Measurements from ENCODE around the gene TFF3.

The TFF3 gene

GRCh38 chr21:42346866-42347600 lies 31.8 kb upstream of the TFF3 start:
- DNase-seq: no peak

GRCh38 chr21:42346441-42346840 lies 31.2 kb upstream of the TFF3 start:
- no peak for DNase-seq

GRCh38 chr21:42344631-42345030 lies 29.4 kb upstream of the TFF3 start:
- DNase-seq: no peak

DNA sequence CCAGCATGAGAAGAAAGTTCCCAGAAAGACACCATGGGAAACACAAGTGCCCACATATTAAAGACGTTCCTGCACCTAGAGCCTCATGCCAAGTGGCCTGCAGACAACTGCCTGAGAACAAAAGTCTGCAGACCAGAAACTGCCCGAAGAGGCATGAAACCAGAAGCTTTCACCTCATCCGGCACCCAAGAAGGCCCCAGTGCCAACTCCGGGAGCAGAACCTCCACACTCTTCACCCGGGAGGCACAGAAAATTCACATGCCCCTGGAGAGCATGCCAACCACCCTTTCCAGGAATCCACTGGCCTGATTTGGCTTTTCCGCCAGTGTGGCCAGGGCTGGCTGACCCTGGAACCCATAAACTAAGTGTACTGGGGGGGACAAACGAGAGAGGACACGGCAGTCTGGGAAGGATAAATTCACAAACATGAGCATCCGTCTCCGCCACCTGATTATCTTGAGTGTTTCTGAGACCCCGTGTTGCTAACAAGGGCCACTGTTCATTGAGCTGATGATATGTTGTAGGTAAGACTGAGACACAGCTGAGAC lies 28.8 kb upstream of the TFF3 start:
- no peak for DNase-seq

GRCh38 chr21:42343556-42343955 lies 28.3 kb upstream of the TFF3 start:
- no peak for DNase-seq

DNA sequence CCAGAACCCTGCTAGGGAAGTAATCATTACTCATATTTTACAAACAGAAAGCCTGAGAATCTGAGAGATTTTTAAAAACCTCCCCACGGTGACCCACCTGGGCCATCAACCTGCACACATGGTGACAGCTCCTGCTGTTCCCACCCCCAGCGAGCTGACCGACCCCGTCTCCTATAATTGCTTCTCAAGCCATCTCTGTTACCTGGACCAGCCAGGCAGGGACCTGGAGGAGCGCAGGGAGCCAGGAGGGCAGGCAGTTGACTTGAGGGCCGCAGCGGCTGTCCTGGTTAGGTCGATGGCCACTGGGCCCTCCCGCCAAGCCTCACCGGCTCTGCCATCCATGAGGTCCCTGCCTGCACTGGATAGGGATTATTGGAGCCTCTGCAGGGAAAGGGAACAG lies 27.9 kb upstream of the TFF3 start:
- no peak for DNase-seq

- DNase-seq: no peak
Measured at GRCh38 chr21:42341776-42342542, 26.8 kb upstream of the TFF3 start.

DNA sequence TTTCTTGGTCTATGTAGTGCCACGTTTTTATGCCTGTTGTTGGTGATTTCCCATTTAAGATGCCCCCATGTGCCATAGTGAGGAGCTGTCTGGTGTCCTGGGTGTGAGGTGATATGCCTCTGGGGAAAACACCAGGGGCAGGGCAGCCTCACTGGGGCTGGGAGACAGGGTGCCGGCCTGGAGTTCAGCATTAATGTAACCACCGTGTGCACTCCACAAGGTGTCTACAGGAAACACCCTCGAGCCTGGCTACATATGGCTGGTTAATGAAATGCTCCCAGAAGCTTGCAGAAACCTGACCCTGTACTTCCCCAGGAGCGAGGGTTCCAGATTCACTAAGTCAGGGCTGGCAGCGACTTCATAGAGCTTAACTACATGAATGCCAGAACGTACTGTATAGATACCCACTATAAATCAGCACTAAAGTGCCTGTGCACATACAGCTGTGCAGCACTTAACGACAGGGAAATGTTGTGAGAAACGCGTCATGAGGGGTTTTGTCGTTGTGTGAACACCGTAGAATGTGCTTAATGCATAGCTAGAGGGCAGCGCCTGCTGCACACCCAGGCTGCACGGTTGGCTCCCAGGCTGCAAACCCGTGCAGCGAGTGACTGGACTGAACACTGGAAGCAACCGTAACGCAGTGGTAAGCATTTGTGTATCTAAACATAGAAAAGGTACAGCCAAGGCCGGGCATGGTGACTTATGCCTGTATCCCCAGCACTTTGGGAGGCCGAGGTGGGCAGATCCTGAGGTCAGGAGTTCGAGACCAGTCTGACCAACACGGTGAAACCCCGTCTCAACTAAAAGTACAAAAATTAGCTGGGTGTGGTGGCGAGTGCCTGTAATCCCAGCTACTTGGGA lies 25.2 kb upstream of the TFF3 start:
- DNase-seq: no peak

GRCh38 chr21:42338729-42339715 lies 23.8 kb upstream of the TFF3 start:
- DNase-seq: no peak

DNA sequence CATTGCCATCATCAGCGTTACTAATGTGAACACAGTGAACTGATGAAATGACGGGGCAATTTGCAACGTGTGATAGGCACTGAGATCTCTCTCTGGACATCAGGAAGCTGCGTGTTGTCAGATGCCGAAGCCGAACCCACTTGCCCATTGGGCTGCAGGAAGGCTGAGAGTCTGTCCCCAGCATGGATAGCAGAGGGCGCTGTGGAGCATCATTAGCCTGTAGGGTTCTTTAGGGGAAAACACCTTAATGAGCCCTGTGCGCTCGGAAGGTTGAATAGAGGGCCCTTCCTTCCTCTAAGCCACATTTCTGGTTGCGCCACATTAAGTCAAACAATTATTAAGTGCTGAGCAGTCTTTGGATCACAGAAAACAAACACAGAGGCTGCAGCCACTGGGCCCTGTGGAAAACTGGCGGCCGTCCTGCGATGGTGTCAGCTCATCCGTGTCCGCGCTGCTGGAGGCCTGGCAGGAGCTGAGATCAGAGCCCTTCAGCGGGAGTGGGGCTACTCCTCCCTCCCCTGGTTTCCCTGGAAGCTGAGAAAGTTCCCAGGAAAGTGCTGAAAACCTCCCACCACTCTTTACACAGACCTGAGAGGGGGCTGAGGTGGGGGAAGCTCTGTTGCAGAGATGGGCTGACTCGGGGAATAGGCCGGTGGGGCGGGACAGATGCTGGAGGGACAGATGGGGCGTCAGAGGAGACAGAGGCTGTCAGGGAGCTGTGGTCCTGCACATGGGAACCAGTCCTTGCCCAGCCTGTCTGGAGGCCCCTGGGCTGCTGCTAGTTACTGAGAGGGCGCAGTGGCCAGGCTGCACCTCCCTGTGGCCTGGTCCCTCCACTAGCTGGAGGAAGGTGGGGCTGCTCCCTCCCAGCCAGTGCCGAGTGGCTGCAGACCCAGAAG lies 22.9 kb upstream of the TFF3 start:
- no peak for DNase-seq

- DNase-seq: no peak
Measured at GRCh38 chr21:42337276-42337675, 22.1 kb upstream of the TFF3 start.

DNA sequence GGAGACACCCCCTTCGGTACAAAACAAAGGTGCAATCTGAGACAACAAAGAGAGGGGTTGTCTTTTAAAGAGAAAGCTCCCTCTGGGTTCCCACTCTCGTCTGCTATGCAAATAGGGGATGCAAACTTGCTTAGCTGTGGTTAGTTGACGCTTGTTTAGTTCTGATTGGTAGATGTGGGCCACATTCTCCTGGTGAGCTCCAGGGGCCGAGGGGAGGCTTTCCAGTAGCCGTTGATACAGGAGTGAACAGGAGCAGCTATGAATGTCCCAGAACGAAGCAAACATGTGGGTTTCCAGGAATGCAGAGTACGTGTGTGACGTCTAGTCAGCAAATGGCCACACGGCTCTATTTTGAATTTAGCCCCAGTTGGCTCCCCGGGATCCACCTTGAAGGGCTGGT lies 20.8 kb upstream of the TFF3 start:
- no peak for DNase-seq

DNA sequence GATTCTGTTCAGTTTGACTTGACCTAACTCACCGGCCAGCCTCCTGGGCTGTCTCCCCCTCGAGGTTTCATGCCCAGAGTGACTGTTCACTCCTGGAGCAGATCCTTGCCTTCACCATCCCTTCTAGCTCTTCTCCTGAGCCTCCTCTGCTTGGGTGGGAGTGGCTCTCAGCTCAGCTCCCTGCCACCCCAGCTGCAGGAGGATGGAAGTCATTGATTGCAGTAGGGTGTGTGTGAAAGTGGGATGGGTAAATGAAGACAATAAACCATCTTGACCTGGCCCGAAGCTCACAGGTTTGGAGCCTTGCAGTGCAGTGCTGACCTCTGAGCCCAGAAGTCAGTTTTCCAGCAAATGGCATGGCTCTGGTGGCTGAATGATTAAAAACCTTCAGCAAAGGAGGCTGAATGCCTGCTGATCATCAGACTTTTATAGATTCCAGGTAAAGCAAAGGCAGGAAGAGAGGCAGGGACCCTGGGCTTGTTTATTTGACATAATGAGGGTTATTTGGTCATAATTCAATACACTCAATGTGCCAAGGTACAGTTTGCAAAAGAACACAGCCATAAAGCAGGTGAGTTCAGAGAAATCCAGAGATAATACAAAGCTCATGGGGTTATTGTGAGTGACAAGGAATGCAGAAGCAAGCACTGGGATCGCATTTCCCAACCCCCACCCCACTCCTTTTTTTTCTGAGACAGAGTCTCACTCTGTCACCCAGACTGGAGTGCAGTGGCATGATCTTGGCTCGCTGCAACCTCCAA lies 17.5 kb upstream of the TFF3 start:
- DNase-seq: no peak

- DNase-seq: no peak
Measured at GRCh38 chr21:42331660-42332059, 16.5 kb upstream of the TFF3 start.

- no peak for DNase-seq
Measured at GRCh38 chr21:42330380-42331371, 15.5 kb upstream of the TFF3 start.

DNA sequence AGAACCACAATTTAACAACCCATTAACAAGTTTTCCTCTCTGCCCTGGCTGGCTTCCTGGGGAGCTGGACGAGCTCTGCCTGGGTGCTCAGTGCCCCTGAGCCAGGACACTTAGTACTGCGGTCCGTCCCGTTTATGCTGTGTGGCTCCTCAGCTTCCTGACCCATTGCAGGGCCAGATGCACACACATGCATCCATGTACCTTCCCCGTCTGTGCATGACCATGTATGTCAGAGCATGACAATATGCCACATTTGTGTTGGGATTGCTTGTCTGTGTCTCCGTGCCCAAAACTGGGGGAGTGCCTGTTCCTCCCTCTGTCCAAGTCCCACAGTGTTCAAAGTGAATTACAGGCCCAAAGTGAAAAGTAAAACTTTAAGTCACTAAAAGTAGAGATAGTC lies 9.7 kb upstream of the TFF3 start:
- DNase-seq: no peak

GRCh38 chr21:42321845-42322244 lies 6.6 kb upstream of the TFF3 start:
- no peak for DNase-seq

DNA sequence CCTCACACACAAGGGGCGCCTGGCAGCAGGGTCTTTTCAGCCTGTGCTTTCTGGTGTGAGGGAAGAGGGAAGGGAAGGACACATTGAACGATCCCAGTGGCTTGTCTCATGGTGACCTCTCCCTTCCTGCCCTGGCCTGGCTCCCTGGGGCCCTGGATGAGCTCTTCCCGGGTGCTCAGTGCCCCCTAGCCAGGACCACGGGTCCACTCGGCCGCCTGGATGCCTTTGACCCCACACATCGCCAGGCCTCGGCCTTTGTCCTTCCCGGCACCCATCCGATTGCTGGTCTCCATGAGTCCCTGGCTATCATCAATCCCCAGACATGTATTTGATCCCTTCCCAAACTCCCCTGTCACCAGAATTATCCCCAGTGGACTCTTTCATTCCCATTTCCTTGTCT lies 6.0 kb upstream of the TFF3 start:
- no peak for DNase-seq

DNA sequence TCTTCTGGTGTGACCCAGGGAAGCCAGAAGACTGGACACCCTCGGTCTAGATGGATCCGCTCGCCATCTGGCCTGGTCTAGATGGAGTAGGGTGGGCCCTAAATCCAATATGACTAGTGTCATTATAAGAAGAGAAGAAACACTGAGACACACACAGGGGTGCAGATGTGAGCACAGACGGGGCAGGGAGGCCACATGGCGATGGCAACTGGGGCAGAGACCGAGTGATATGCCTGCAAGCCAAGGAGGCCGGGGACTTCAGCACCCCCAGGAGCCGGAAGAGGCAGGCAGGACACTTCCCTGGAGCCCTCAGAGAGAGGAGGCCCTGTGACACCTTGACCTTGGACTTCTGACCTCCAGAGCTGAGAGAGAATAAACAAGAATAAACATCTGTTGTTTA lies 5.6 kb upstream of the TFF3 start:
- DNase-seq: no peak
